ENCODE measurements around the gene PARVB. TPM values are rescaled to one million over a fixed set of nuclear protein-coding genes. Genes with fewer than 3 reads are reported as not detected.
A peak's percentile ranks its signal among the peaks of the same experiment; 100 is the strongest.

PARVB gene
- total RNA-seq, 2 experiments from 2014 or later, result 39.4 to 41.0 TPM

- H3K36me3 Mint-ChIP-seq (ENCODE audit: low read depth), result peaks cover 3% of the 10 kb centered on the region
- H3K27ac Mint-ChIP-seq, result no peak overlapping the region
- no peaks in the 10 kb centered on the region for H3K27me3 Mint-ChIP-seq (ENCODE audit: low read depth)
- no peaks in the 10 kb centered on the region for H3K9me3 Mint-ChIP-seq (ENCODE audit: insufficient read depth)
- ChIA-PET CTCF (interaction anchor here (0.7 kb wide), 1 partner anchor 101 kb away, joined by 3 read pairs; no protein-coding TSS in a partner anchor), POLR2A (no interaction called here)
- DNase-seq (no peak), ATAC-seq (no peak)
- H3K4me3 Mint-ChIP-seq, result no peak overlapping the region
- H3K4me1 Mint-ChIP-seq (ENCODE audit: low read depth), result peaks cover 10% of the 10 kb centered on the region
Measured at GRCh38 chr22:44093791-44094190, 69.7 kb downstream of the PARVB start.

DNA sequence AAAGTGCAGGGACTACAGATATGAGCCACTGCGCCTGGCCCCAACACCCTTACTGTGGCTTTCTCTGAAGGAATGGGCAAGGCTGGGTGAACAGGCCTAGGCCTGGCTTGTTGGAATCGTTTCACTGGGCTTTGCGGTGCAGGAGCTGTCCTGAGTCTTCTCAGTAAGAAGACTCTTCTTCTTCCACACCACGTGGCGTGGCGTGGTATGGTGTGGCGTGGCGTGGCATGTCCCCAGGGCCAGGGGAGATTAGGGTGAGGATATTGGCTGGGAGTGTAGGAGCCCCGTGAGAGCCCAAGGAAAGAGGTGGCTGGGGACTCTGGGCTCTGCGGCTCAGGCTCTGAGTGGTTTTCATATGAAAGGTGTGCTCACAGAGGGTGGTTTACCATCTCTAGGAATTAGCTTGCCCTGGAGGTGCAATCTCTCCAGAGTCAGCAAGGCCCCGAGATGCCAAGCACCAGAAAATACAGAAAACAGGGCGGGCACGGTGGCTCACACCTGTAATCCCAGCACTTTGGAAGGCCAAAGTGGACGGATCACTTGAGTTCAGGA, 70.7 kb downstream of the PARVB start:
- POLR2A ChIA-PET, result no interaction called here
- Mint-ChIP-seq H3K4me1 (ENCODE audit: low read depth) (peaks cover 10% of the 10 kb centered on the region), H3K27me3 (ENCODE audit: low read depth) (no peaks in the 10 kb centered on the region), H3K36me3 (ENCODE audit: low read depth) (peaks cover 3% of the 10 kb centered on the region), H3K27ac (no peak overlapping the region), H3K9me3 (ENCODE audit: insufficient read depth) (no peaks in the 10 kb centered on the region), H3K4me3 (no peak overlapping the region)
- ATAC-seq, result no peak
- CTCF ChIA-PET, result interaction anchor here (1.5 kb wide), 1 partner anchor 13 kb away, joined by 4 read pairs; no protein-coding TSS in a partner anchor
- DNase-seq, result no peak

- H3K4me1 Mint-ChIP-seq (ENCODE audit: low read depth), result no peaks in the 10 kb centered on the region
- H3K27ac Mint-ChIP-seq, result no peak overlapping the region
- H3K4me3 Mint-ChIP-seq, result no peak overlapping the region
- no peak for DNase-seq
- peaks cover 3% of the 10 kb centered on the region for H3K36me3 Mint-ChIP-seq (ENCODE audit: low read depth)
- H3K27me3 Mint-ChIP-seq (ENCODE audit: low read depth), result no peaks in the 10 kb centered on the region
- H3K9me3 Mint-ChIP-seq (ENCODE audit: insufficient read depth), result no peaks in the 10 kb centered on the region
- ChIA-PET CTCF (interaction anchor here (1.7 kb wide), 1 partner anchor 10 kb away, joined by 6 read pairs; no protein-coding TSS in a partner anchor), POLR2A (interaction anchor here (1.2 kb wide), 1 partner anchor 587 kb away, joined by 3 read pairs; no protein-coding TSS in a partner anchor)
- ATAC-seq, result no peak
Measured at GRCh38 chr22:44096736-44097135, 72.6 kb downstream of the PARVB start.

- ATAC-seq (no peak), DNase-seq (no peak)
- ChIA-PET POLR2A (interaction anchor here (1.2 kb wide), 1 partner anchor 587 kb away, joined by 3 read pairs; no protein-coding TSS in a partner anchor), CTCF (interaction anchor here (1.7 kb wide), 1 partner anchor 11 kb away, joined by 6 read pairs; no protein-coding TSS in a partner anchor)
- Mint-ChIP-seq H3K4me3 (no peak overlapping the region), H3K27me3 (ENCODE audit: low read depth) (no peaks in the 10 kb centered on the region), H3K9me3 (ENCODE audit: insufficient read depth) (no peaks in the 10 kb centered on the region), H3K27ac (no peak overlapping the region), H3K4me1 (ENCODE audit: low read depth) (no peaks in the 10 kb centered on the region), H3K36me3 (ENCODE audit: low read depth) (peaks cover 3% of the 10 kb centered on the region)
Measured at GRCh38 chr22:44097263-44098020, 73.3 kb downstream of the PARVB start.

DNA sequence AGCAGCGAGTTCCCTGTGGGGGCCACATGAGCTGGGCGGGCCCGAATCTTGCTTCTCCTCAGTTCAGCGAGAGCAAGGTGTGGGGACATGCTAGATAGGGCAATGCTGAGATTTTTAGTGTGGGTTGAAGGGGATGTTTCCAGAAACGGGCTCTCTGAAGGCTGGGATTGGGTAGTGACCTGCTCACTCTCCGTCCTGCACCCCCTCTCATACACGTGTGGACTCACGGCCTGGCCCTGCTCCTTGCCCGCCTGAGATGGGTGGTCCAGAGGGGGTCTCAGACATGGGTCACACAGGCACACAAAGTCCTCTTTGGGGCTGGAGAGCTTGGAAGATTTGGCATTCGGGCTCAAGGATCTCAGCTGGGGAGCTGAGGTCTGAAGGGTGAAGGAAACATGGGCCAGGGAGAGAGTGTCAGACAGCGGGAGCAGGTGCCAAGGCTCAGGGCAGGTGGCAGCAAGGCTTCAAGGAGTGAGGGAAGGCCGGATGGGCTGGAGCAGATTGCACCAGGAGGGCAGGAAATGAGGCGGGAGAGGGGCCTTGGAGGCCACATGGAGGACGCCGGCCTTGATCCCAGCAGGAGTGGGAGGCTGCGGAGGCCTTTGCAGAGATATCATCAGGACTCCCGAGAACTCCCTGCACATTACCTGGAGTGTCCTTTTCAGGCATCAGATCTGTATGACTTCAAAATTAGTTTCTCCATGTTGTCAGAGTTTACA, 74.1 kb downstream of the PARVB start:
- ChIA-PET POLR2A (no interaction called here), CTCF (no interaction called here)
- H3K36me3 Mint-ChIP-seq (ENCODE audit: low read depth), result peaks cover 3% of the 10 kb centered on the region
- H3K27ac Mint-ChIP-seq, result no peak overlapping the region
- DNase-seq, result no peak
- no peaks in the 10 kb centered on the region for H3K27me3 Mint-ChIP-seq (ENCODE audit: low read depth)
- no peak overlapping the region for H3K4me3 Mint-ChIP-seq
- no peaks in the 10 kb centered on the region for H3K9me3 Mint-ChIP-seq (ENCODE audit: insufficient read depth)
- ATAC-seq, result no peak
- H3K4me1 Mint-ChIP-seq (ENCODE audit: low read depth), result no peaks in the 10 kb centered on the region

GRCh38 chr22:44098966-44099530, 74.9 kb downstream of the PARVB start:
- no peaks in the 10 kb centered on the region for H3K9me3 Mint-ChIP-seq (ENCODE audit: insufficient read depth)
- no peak overlapping the region for H3K27ac Mint-ChIP-seq
- H3K4me1 Mint-ChIP-seq (ENCODE audit: low read depth), result no peaks in the 10 kb centered on the region
- H3K36me3 Mint-ChIP-seq (ENCODE audit: low read depth), result peaks cover 3% of the 10 kb centered on the region
- no peak for DNase-seq
- ChIA-PET CTCF (no interaction called here), POLR2A (no interaction called here)
- H3K27me3 Mint-ChIP-seq (ENCODE audit: low read depth), result no peaks in the 10 kb centered on the region
- ATAC-seq, result no peak
- no peak overlapping the region for H3K4me3 Mint-ChIP-seq

DNA sequence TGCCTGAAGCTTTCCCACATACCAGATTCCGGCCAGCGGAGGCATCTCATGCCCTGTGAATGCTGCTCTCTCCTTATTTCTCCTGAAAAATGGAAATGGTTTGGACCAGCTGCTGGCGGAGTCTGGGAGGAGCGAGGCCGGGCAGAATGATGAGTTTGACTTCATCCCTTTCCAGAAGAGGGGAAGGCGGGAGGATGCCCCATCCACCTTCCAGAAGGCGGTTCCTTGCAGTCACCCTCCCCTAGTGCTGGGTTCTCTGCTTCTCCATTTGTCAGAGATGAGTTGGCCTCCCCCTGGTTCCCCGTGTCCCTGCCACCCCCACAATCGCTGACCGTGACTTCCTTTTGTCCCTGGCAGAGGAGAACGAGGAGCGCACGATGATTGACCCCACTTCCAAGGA, 75.6 kb downstream of the PARVB start:
- Mint-ChIP-seq H3K4me3 (no peak overlapping the region), H3K27ac (no peak overlapping the region), H3K36me3 (ENCODE audit: low read depth) (peaks cover 3% of the 10 kb centered on the region), H3K27me3 (ENCODE audit: low read depth) (no peaks in the 10 kb centered on the region), H3K9me3 (ENCODE audit: insufficient read depth) (no peaks in the 10 kb centered on the region), H3K4me1 (ENCODE audit: low read depth) (no peaks in the 10 kb centered on the region)
- no peak for ATAC-seq
- POLR2A ChIA-PET, result no interaction called here
- DNase-seq, result no peak
- CTCF ChIA-PET, result no interaction called here

GRCh38 chr22:44100411-44100810, 76.3 kb downstream of the PARVB start:
- Mint-ChIP-seq H3K4me1 (ENCODE audit: low read depth) (no peaks in the 10 kb centered on the region), H3K27ac (no peak overlapping the region), H3K36me3 (ENCODE audit: low read depth) (peaks cover 3% of the 10 kb centered on the region), H3K27me3 (ENCODE audit: low read depth) (no peaks in the 10 kb centered on the region), H3K4me3 (no peak overlapping the region), H3K9me3 (ENCODE audit: insufficient read depth) (no peaks in the 10 kb centered on the region)
- POLR2A ChIA-PET, result no interaction called here
- DNase-seq, result no peak
- CTCF ChIA-PET, result no interaction called here
- no peak for ATAC-seq

DNA sequence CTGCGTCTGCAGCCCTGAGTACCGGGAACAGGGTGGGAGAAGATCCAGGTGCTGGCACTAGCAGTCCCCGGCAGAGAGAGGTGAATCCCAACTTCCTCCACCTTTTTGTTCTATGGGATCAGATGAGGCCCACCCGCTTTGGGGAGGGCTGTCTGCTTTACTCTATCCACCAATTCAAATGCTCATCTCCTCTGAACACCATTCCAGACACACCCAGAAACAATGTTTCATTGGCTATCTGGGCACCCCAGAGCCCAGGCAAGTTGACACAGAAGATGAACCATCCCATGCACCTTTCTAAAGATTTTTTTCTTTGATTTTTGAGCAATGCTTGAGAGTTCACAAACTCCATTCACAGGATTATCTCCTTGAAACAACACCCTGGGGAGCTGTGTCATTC, 78.0 kb downstream of the PARVB start:
- peaks cover 1% of the 10 kb centered on the region for H3K36me3 Mint-ChIP-seq (ENCODE audit: low read depth)
- no peak overlapping the region for H3K4me3 Mint-ChIP-seq
- no peaks in the 10 kb centered on the region for H3K9me3 Mint-ChIP-seq (ENCODE audit: insufficient read depth)
- no peaks in the 10 kb centered on the region for H3K4me1 Mint-ChIP-seq (ENCODE audit: low read depth)
- DNase-seq (no peak), ATAC-seq (no peak)
- no peak overlapping the region for H3K27ac Mint-ChIP-seq
- no peaks in the 10 kb centered on the region for H3K27me3 Mint-ChIP-seq (ENCODE audit: low read depth)
- ChIA-PET CTCF (no interaction called here), POLR2A (no interaction called here)

- Mint-ChIP-seq H3K4me1 (ENCODE audit: low read depth) (no peaks in the 10 kb centered on the region), H3K9me3 (ENCODE audit: insufficient read depth) (no peaks in the 10 kb centered on the region), H3K36me3 (ENCODE audit: low read depth) (peaks cover 1% of the 10 kb centered on the region), H3K27me3 (ENCODE audit: low read depth) (no peaks in the 10 kb centered on the region), H3K27ac (peak overlapping the region; percentile 39), H3K4me3 (no peak overlapping the region)
- POLR2A ChIA-PET, result interaction anchor here (0.6 kb wide), 1 partner anchor 90 kb away, joined by 3 read pairs; no protein-coding TSS in a partner anchor
- ATAC-seq (no peak), DNase-seq (no peak)
- CTCF ChIA-PET, result no interaction called here
Measured at GRCh38 chr22:44102856-44103255, 78.8 kb downstream of the PARVB start.

DNA sequence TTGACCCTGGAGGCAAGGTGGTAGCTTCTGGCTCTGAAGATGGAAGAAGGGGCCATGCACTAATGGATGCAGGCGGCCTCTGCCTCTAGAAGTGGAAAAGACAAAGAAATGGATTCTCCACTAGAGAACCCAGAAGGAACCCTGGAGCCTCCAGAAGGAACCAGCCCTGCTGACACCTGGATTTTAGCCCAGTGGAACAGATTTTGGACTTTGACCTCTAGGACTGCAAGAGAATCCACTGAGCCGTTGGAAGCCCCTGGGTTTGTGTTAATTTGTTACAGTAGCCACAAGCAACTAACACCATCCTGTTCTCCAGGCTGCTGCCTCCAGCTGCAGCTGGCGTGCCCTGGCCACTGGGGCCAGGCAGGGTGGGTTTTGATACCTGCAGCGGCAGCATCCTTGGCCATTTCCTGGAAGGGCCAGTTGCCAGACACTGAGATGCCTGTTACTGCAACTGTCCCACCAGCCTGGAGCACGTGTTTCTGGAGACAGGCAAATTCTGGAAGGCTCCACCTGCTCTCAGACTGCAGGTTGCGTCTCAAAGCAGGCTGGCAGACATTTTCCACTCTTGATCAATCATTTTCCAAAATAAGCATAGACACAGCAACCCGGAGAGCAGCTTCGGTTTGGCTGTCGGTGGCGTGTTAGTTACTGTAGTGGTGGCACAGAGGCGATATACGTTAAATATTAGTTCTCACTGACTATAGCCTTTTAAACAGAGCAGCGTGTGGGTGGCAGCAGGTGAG, 79.8 kb downstream of the PARVB start:
- H3K36me3 Mint-ChIP-seq (ENCODE audit: low read depth), result peaks cover 1% of the 10 kb centered on the region
- no peak overlapping the region for H3K27ac Mint-ChIP-seq
- H3K9me3 Mint-ChIP-seq (ENCODE audit: insufficient read depth), result no peaks in the 10 kb centered on the region
- DNase-seq (no peak), ATAC-seq (no peak)
- ChIA-PET POLR2A (no interaction called here), CTCF (no interaction called here)
- no peaks in the 10 kb centered on the region for H3K4me1 Mint-ChIP-seq (ENCODE audit: low read depth)
- H3K4me3 Mint-ChIP-seq, result no peak overlapping the region
- H3K27me3 Mint-ChIP-seq (ENCODE audit: low read depth), result no peaks in the 10 kb centered on the region
